Tibial nerve (tissue), 4 donors: ENCODE measurements around the gene SSC5D. TPM values are rescaled to one million over a fixed set of nuclear protein-coding genes. Genes with fewer than 3 reads are reported as not detected.

Experiments used
- DNase-seq, 2 donors: peaks; one replicate each; pipeline ENCODE4 v3.0.0-alpha.2; 2019; ENCODE audit warnings: low spot score in 2 of 2
- H3K27ac ChIP-seq, 4 donors: fragments of 200-600 bp; sonication (generic) in 3 of 4; one replicate each; pipeline ENCODE4 v1.5.1; 2017 to 2019; ENCODE audit warnings: mild to moderate bottlenecking in 1 of 4
- H3K27me3 ChIP-seq, 2 donors: fragments of 200-600 bp; sonication (generic) in 1 of 2; one replicate each; pipeline versions ENCODE4 v1.5.1 to v1.6.0; 2017 to 2019
- H3K36me3 ChIP-seq, 3 donors: fragments of 200-600 bp; sonication (generic); one replicate each; pipeline ENCODE4 v1.5.1; 2018 to 2019
- H3K4me1 ChIP-seq, 4 donors: fragments of 200-600 bp; sonication (generic) in 3 of 4; one replicate each; pipeline ENCODE4 v1.5.1; 2017 to 2019
- H3K4me3 ChIP-seq, 4 donors: fragments of 200-600 bp; sonication (generic) in 3 of 4; one replicate each; pipeline ENCODE4 v1.5.1; 2017 to 2019; ENCODE audit warnings: mild to moderate bottlenecking in 1 of 4, moderate library complexity in 1 of 4
- H3K9me3 ChIP-seq, 4 donors: fragments of 200-600 bp; sonication (generic) in 3 of 4; one replicate each; pipeline ENCODE4 v1.5.1; 2017 to 2019
- CTCF ChIP-seq, 5 experiments: fragments of 200-600 bp in 3 of 5; fragments of 450-650 bp in 2 of 5; sonication (generic) in 3 of 5; IDR thresholded peaks; one replicate each; pipeline ENCODE4 v1.5.1; 2016 to 2019; ENCODE audit warnings: antibody characterized with exemption in 5 of 5, mild to moderate bottlenecking in 3 of 5, moderate library complexity in 2 of 5
- EP300 ChIP-seq, 2 donors: sonication (generic); formaldehyde crosslinking; IDR thresholded peaks; one replicate each; pipeline ENCODE4 v1.6.1; 2017; ENCODE audit warnings: antibody characterized with exemption in 2 of 2, mild to moderate bottlenecking in 1 of 2
- POLR2A ChIP-seq, 2 donors: fragments of 450-650 bp; IDR thresholded peaks; one replicate each; pipeline ENCODE4 v1.6.1; 2017; ENCODE audit warnings: antibody characterized with exemption in 2 of 2, mild to moderate bottlenecking in 2 of 2, moderate library complexity in 2 of 2
- WGBS, 2 donors: methylation state at CpG; one replicate each; pipeline ENCODE4 v1.1.5; 2018; 5-methylcytosine and 5-hydroxymethylcytosine counted together
- total RNA-seq, 4 donors: library from RNA; depleted of rRNA; stranded (reverse); fragments of >200 nt; gene quantifications; one replicate each; pipeline ENCODE4 v1.1.0, GENCODE V29; 2016

Gene SSC5D
- total RNA-seq, 4 donors from 2014 or later: 3.9 to 14.5 (median 7.2) TPM

- H3K9me3 ChIP-seq: no peaks in the 10 kb centered on the region
- H3K4me1 ChIP-seq: peaks cover 0 to 40% (median 20%) of the 10 kb centered on the region in 4 donors
- H3K27ac ChIP-seq: no peak overlapping the region
- no peak for DNase-seq
- WGBS, 2 donors: 83 to 89% methylated on average over 11 of the region's 11 CpGs
- TF ChIP-seq POLR2A (IDR thresholded peaks at IDR 0.05): no peak
- TF ChIP-seq CTCF (IDR thresholded peaks at IDR 0.05): no peak
- TF ChIP-seq EP300 (IDR thresholded peaks at IDR 0.05): no peak
- no peak overlapping the region for H3K4me3 ChIP-seq
- peaks cover 0 to 20% of the 10 kb centered on the region in 2 donors for H3K27me3 ChIP-seq
- H3K36me3 ChIP-seq: peaks cover 0 to 31% (median 0%) of the 10 kb centered on the region in 3 donors
These were observed 32.5 kb upstream of the SSC5D start for GRCh38 chr19:55455576-55456235.

GRCh38 chr19:55456347-55456746, 31.9 kb upstream of the SSC5D start:
- TF ChIP-seq EP300 (IDR thresholded peaks at IDR 0.05) (no peak), POLR2A (IDR thresholded peaks at IDR 0.05) (no peak), CTCF (IDR thresholded peaks at IDR 0.05) (no peak)
- Histone ChIP-seq H3K4me1 (peaks cover 0 to 41% (median 16%) of the 10 kb centered on the region in 4 donors), H3K9me3 (no peaks in the 10 kb centered on the region), H3K27ac (peak overlapping the region in 1 of 4 donors; percentile 22), H3K27me3 (peaks cover 0 to 14% of the 10 kb centered on the region in 2 donors), H3K4me3 (no peak overlapping the region), H3K36me3 (peaks cover 0 to 31% (median 0%) of the 10 kb centered on the region in 3 donors)
- WGBS, 2 donors: 82% methylated on average over 14 of the region's 14 CpGs
- no peak for DNase-seq

- H3K4me3 ChIP-seq: no peak overlapping the region
- TF ChIP-seq POLR2A (IDR thresholded peaks at IDR 0.05) (no peak), CTCF (IDR thresholded peaks at IDR 0.05) (no peak), EP300 (IDR thresholded peaks at IDR 0.05) (no peak)
- DNase-seq: no peak
- no peaks in the 10 kb centered on the region for H3K9me3 ChIP-seq
- 81 to 82% methylated on average over 16 of the region's 16 CpGs for WGBS, 2 donors
- no peak overlapping the region for H3K27ac ChIP-seq
- H3K4me1 ChIP-seq: peaks cover 0 to 36% (median 6%) of the 10 kb centered on the region in 4 donors
- no peaks in the 10 kb centered on the region for H3K27me3 ChIP-seq
- H3K36me3 ChIP-seq: peaks cover 0 to 31% (median 0%) of the 10 kb centered on the region in 3 donors
These were observed 30.4 kb upstream of the SSC5D start for GRCh38 chr19:55457683-55458457.

GRCh38 chr19:55459551-55459949, 28.7 kb upstream of the SSC5D start:
- H3K27me3 ChIP-seq: no peaks in the 10 kb centered on the region
- 63 to 65% methylated on average over 7 to 8 of the region's 8 CpGs for WGBS, 2 donors
- TF ChIP-seq CTCF (IDR thresholded peaks at IDR 0.05) (no peak), POLR2A (IDR thresholded peaks at IDR 0.05) (no peak), EP300 (IDR thresholded peaks at IDR 0.05) (no peak)
- peaks cover 0 to 31% (median 6%) of the 10 kb centered on the region in 4 donors for H3K4me1 ChIP-seq
- DNase-seq: no peak
- no peak overlapping the region for H3K4me3 ChIP-seq
- H3K9me3 ChIP-seq: no peaks in the 10 kb centered on the region
- H3K27ac ChIP-seq: peak overlapping the region in 3 of 4 donors; percentile 91 to 94 (median 91)
- H3K36me3 ChIP-seq: peaks cover 0 to 23% (median 0%) of the 10 kb centered on the region in 3 donors
